MCF 10A (cell line): ENCODE results near the gene KEAP1. TPM values are rescaled to one million over a fixed set of nuclear protein-coding genes. Genes with fewer than 3 reads are reported as not detected.
A peak's percentile ranks its signal among the peaks of the same experiment; 100 is the strongest.

Source experiments
- BruUV-seq: library from RNA; stranded (reverse); fragments of 400-500 nt; replicated peaks from 2 replicates; lab custom pipeline; 2021; lab: Mats Ljungman, UMichigan
- CTCF ChIA-PET: fragments of 300-600 bp; sonication (Branson Sonifier 250); formaldehyde crosslinking; extraction: SDS; loops from one replicate; lab custom pipeline; 2021; ENCODE audit warnings: antibody characterized with exemption, inconsistent platforms; lab: Yijun Ruan, JAX
- POLR2A ChIA-PET: fragments of 300-600, 350-650 bp; sonication (Branson Sonifier 250); formaldehyde crosslinking; extraction: SDS; loops from one replicate; lab custom pipeline; 2020; ENCODE audit warnings: antibody characterized with exemption, inconsistent platforms; lab: Yijun Ruan, JAX
- DNase-seq: peaks from one replicate; pipeline ENCODE4 v3.0.0-alpha.2; 2018; ENCODE audit not compliant: unreplicated experiment
- H3K27ac Mint-ChIP-seq: one replicate; pipeline ENCODE4 v1.8.0; 2022; ENCODE audit warnings: mild to moderate bottlenecking, low read depth, mixed read lengths; ENCODE audit not compliant: unreplicated experiment
- H3K27me3 Mint-ChIP-seq: one replicate; pipeline ENCODE4 v1.8.0; 2022; ENCODE audit warnings: mixed read lengths; ENCODE audit not compliant: insufficient read depth, unreplicated experiment
- H3K36me3 Mint-ChIP-seq: one replicate; pipeline ENCODE4 v1.8.0; 2022; ENCODE audit warnings: mild to moderate bottlenecking, moderate library complexity, mixed read lengths; ENCODE audit not compliant: insufficient read depth, unreplicated experiment
- H3K4me1 Mint-ChIP-seq: one replicate; pipeline ENCODE4 v1.8.0; 2022; ENCODE audit warnings: mixed read lengths; ENCODE audit not compliant: insufficient read depth, unreplicated experiment
- H3K4me3 Mint-ChIP-seq: one replicate; pipeline ENCODE4 v1.8.0; 2022; ENCODE audit warnings: mild to moderate bottlenecking, moderate library complexity, mixed read lengths; ENCODE audit not compliant: unreplicated experiment
- H3K9me3 Mint-ChIP-seq: one replicate; pipeline ENCODE4 v1.8.0; 2022; ENCODE audit warnings: mixed read lengths; ENCODE audit not compliant: unreplicated experiment
- intact Hi-C: fragments of 100-400 bp; cut with micrococcal nuclease; formaldehyde crosslinking; loops from 2 replicates; pipeline ENCODE4 v1.14.1; 2022
- total RNA-seq: library from RNA; stranded (reverse); gene quantifications from 2 replicates; pipeline ENCODE4 v1.2.3, GENCODE V29; 2022
- TF ChIP-seq, protein P1 (sequence below): fragments of 200-600 bp; IDR thresholded peaks from one replicate; pipeline ENCODE4 v1.8.0; 2022; ENCODE audit warnings: antibody characterized with exemption, mild to moderate bottlenecking; ENCODE audit not compliant: unreplicated experiment

The KEAP1 gene
- total RNA-seq, 1 experiment from 2014 or later: 46.1 TPM

DNA sequence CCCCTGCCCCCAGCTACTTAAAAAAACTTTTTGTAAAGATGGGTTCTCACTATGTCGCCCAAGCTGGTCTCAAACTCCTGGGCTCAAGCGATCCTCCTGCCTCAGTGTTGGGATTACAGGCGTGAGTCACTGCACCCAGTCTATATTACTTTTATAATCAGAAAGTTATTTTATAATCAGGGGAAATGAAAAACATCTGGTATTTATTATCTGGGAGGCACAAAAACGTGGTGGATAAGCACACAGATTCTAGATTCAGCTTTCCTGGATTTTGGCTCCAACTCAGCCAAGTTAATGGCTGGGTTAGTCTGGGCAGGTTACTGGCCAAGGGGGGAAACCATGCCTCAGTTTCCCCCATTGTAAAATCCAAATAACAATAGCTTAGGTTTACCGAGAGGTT is 24.7 kb downstream of the KEAP1 start:
- no TSS peak for BruUV-seq
- intact Hi-C loops: loop anchor here (10.0 kb wide), 1 partner anchor 216 kb away; no protein-coding TSS in a partner anchor
- Mint-ChIP-seq H3K27ac (no peak overlapping the region), H3K9me3 (no peaks in the 10 kb centered on the region), H3K36me3 (no peaks in the 10 kb centered on the region), H3K4me3 (no peak overlapping the region), H3K27me3 (no peaks in the 10 kb centered on the region), H3K4me1 (peaks cover 6% of the 10 kb centered on the region)
- ChIA-PET CTCF (interaction anchor here (0.6 kb wide), 1 partner anchor 256 kb away, joined by 5 read pairs; no protein-coding TSS in a partner anchor), POLR2A (no interaction called here)
- DNase-seq: no peak
- TF ChIP-seq, protein P1, sequence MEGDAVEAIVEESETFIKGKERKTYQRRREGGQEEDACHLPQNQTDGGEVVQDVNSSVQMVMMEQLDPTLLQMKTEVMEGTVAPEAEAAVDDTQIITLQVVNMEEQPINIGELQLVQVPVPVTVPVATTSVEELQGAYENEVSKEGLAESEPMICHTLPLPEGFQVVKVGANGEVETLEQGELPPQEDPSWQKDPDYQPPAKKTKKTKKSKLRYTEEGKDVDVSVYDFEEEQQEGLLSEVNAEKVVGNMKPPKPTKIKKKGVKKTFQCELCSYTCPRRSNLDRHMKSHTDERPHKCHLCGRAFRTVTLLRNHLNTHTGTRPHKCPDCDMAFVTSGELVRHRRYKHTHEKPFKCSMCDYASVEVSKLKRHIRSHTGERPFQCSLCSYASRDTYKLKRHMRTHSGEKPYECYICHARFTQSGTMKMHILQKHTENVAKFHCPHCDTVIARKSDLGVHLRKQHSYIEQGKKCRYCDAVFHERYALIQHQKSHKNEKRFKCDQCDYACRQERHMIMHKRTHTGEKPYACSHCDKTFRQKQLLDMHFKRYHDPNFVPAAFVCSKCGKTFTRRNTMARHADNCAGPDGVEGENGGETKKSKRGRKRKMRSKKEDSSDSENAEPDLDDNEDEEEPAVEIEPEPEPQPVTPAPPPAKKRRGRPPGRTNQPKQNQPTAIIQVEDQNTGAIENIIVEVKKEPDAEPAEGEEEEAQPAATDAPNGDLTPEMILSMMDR: no peak

DNA sequence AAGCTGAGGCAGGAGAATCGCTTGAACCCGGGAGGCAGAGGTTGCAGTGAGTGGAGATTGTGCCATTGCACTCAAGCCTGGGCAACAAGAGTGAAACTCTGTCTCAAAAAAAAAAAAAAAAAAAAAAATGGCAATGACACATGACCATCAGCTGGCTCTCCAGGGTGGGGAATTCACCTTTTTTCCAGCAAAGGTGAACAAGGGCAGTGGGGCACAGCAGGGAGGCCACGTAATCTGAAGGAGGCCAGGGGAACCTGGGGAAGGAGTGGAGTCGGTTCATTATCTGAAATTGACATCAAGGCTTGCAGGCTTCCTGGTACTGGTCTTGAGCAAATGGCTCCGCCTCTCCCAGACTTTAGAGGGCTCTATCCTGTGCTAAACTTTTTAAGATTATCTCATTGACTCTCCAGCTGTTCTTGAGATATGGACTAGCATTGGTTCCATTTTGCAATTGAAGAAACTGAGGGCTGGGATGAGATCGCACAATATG is 28.1 kb downstream of the KEAP1 start:
- BruUV-seq: no TSS peak
- Mint-ChIP-seq H3K9me3 (no peaks in the 10 kb centered on the region), H3K27me3 (no peaks in the 10 kb centered on the region), H3K4me1 (peaks cover 6% of the 10 kb centered on the region), H3K36me3 (no peaks in the 10 kb centered on the region), H3K27ac (no peak overlapping the region), H3K4me3 (no peak overlapping the region)
- TF ChIP-seq, protein P1: no peak
- intact Hi-C loops: loop anchor here (10.0 kb wide), 1 partner anchor 220 kb away; no protein-coding TSS in a partner anchor
- POLR2A ChIA-PET: interaction anchor here (1.2 kb wide), 1 partner anchor 23 kb away, joined by 3 read pairs; no protein-coding TSS in a partner anchor
- CTCF ChIA-PET: no interaction called here
- no peak for DNase-seq

DNA sequence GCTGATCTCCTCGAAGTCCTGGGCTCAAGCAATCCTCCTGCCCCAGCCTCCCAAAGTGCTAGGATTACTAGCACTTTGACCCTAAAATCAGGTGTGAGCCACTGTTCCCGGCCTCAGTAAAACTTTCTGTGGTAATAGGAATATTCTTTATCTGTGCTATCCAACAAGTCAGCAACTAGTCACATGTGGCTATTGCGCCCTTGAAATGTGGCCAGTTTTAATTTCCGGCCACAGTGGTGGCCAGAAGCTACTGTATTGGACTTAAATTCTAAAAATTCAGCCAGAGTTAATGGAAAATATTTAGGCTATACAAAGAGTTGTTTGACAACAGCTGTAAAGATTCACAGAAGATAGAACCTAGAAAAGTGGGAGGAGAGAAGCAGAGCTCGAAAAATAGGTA is 30.0 kb downstream of the KEAP1 start:
- ChIA-PET POLR2A (no interaction called here), CTCF (interaction anchor here (0.5 to 1.6 kb wide), 7 partner anchors 11 to 772 kb away, joined by 3 to 7 read pairs (median 3); no protein-coding TSS in a partner anchor)
- TF ChIP-seq, protein P1: no peak
- H3K36me3 Mint-ChIP-seq: no peaks in the 10 kb centered on the region
- BruUV-seq: no TSS peak
- no peaks in the 10 kb centered on the region for H3K4me1 Mint-ChIP-seq
- H3K27ac Mint-ChIP-seq: no peak overlapping the region
- intact Hi-C loops: loop anchor here (10.0 kb wide), 1 partner anchor 222 kb away; no protein-coding TSS in a partner anchor
- DNase-seq: no peak
- no peak overlapping the region for H3K4me3 Mint-ChIP-seq
- no peaks in the 10 kb centered on the region for H3K27me3 Mint-ChIP-seq
- no peaks in the 10 kb centered on the region for H3K9me3 Mint-ChIP-seq

DNA sequence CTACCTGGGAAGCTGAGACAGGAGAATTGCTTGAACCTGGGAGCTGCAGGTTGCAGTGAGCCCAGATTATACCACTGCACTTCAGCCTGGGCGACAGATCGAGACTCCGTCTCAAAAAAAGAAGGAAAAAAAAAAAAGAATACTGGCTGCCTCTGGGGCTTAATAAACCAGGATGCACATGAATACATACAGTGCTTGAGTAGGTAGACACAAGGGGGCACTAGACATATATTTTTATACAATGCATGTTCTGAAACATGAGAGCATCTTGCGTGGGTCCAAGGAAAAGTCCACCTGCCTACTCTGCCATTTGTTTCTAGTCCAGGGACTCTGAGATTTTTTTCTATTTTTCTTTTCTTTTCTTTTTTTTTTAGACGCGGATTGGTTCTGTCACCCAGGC is 31.2 kb downstream of the KEAP1 start:
- POLR2A ChIA-PET: no interaction called here
- no TSS peak for BruUV-seq
- H3K36me3 Mint-ChIP-seq: no peaks in the 10 kb centered on the region
- TF ChIP-seq, protein P1: peak; percentile 41
- no peaks in the 10 kb centered on the region for H3K9me3 Mint-ChIP-seq
- H3K4me1 Mint-ChIP-seq: no peaks in the 10 kb centered on the region
- no peaks in the 10 kb centered on the region for H3K27me3 Mint-ChIP-seq
- intact Hi-C loops: loop anchor here (1.0 to 10.0 kb wide), 2 partner anchors 100 to 223 kb away; no protein-coding TSS in a partner anchor
- CTCF ChIA-PET: interaction anchor here (0.5 to 2.3 kb wide), 14 partner anchors 12 to 230 kb away, joined by 3 to 8 read pairs (median 4); no protein-coding TSS in a partner anchor
- H3K27ac Mint-ChIP-seq: no peak overlapping the region
- H3K4me3 Mint-ChIP-seq: no peak overlapping the region
- DNase-seq: peak; percentile 53
